Peyer's patch (tissue), 4 donors: ENCODE measurements around the gene WFDC1. TPM values are rescaled to one million over a fixed set of nuclear protein-coding genes. Genes with fewer than 3 reads are reported as not detected.
A peak's percentile ranks its signal among the peaks of the same experiment; 100 is the strongest.

Experiments
- DNase-seq, 3 donors: peaks; one replicate each; pipeline ENCODE4 v3.0.0-alpha.2; 2017 to 2019
- H3K27ac ChIP-seq, 4 donors: fragments of 200-600 bp; sonication (generic); one replicate each; pipeline ENCODE4 v1.5.1; 2016 to 2019
- H3K27me3 ChIP-seq, 2 donors: fragments of 200-600 bp; sonication (generic); one replicate each; pipeline ENCODE4 v1.5.1; 2019
- H3K36me3 ChIP-seq, 3 donors: fragments of 200-600 bp; sonication (generic); one replicate each; pipeline ENCODE4 v1.5.1; 2016 to 2019
- H3K4me1 ChIP-seq, 4 donors: fragments of 200-600 bp; sonication (generic); one replicate each; pipeline ENCODE4 v1.5.1; 2016 to 2019
- H3K4me3 ChIP-seq, 4 donors: fragments of 200-600 bp; sonication (generic); 1 replicate in 3 of 4; 2 replicates in 1 of 4; pipeline ENCODE4 v1.5.1; 2016 to 2019; ENCODE audit warnings: mild to moderate bottlenecking in 1 of 4
- H3K9me3 ChIP-seq, 4 donors: fragments of 200-600 bp; sonication (generic); one replicate each; pipeline ENCODE4 v1.5.1; 2016 to 2019; ENCODE audit warnings: mild to moderate bottlenecking in 1 of 4
- CTCF ChIP-seq, 6 experiments: fragments of 450-650 bp in 4 of 6; fragments of 200-600 bp in 2 of 6; sonication (generic) in 1 of 6; IDR thresholded peaks; one replicate each; pipeline ENCODE4 v1.5.1; 2017 to 2019; ENCODE audit warnings: antibody characterized with exemption in 6 of 6, mild to moderate bottlenecking in 3 of 6, moderate library complexity in 1 of 6
- POLR2A ChIP-seq, 2 donors: fragments of 450-650 bp; IDR thresholded peaks; one replicate each; pipeline ENCODE4 v1.5.1; 2017; ENCODE audit warnings: antibody characterized with exemption in 2 of 2, mild to moderate bottlenecking in 2 of 2, moderate library complexity in 2 of 2
- total RNA-seq, 4 donors: library from RNA; depleted of rRNA; stranded (reverse); fragments of >200 nt; gene quantifications; one replicate each; pipeline ENCODE4 v1.1.0, GENCODE V29; 2016

WFDC1 gene
- total RNA-seq, 4 donors from 2014 or later = 1.9 to 35.5 (median 10.1) TPM

GRCh38 chr16:84370723-84371552 is 76.3 kb downstream of the WFDC1 start:
- TF ChIP-seq POLR2A (IDR thresholded peaks at IDR 0.05) (no peak), CTCF (IDR thresholded peaks at IDR 0.05) (no peak)
- H3K4me3 ChIP-seq = no peak overlapping the region
- no peaks in the 10 kb centered on the region for H3K9me3 ChIP-seq
- no peak for DNase-seq
- peak overlapping the region in 3 of 4 donors; percentile 37 to 84 (median 51) for H3K27ac ChIP-seq
- H3K4me1 ChIP-seq = peaks cover 0 to 13% (median 0%) of the 10 kb centered on the region in 4 donors
- peaks cover 3 to 4% of the 10 kb centered on the region in 2 donors for H3K27me3 ChIP-seq
- H3K36me3 ChIP-seq = no peaks in the 10 kb centered on the region

GRCh38 chr16:84371553-84371865 is 76.8 kb downstream of the WFDC1 start:
- Histone ChIP-seq H3K4me1 (peaks cover 0 to 13% (median 0%) of the 10 kb centered on the region in 4 donors), H3K27ac (no peak overlapping the region), H3K36me3 (no peaks in the 10 kb centered on the region), H3K9me3 (no peaks in the 10 kb centered on the region), H3K4me3 (no peak overlapping the region), H3K27me3 (peaks cover 3 to 4% of the 10 kb centered on the region in 2 donors)
- no peak for DNase-seq
- TF ChIP-seq POLR2A (IDR thresholded peaks at IDR 0.05) (no peak), CTCF (IDR thresholded peaks at IDR 0.05) (no peak)

GRCh38 chr16:84373907-84374489 is 79.3 kb downstream of the WFDC1 start:
- TF ChIP-seq CTCF (IDR thresholded peaks at IDR 0.05) (no peak), POLR2A (IDR thresholded peaks at IDR 0.05) (no peak)
- H3K27me3 ChIP-seq = peaks cover 0 to 3% of the 10 kb centered on the region in 2 donors

GRCh38 chr16:84378099-84378498 is 83.4 kb downstream of the WFDC1 start:
- H3K4me3 ChIP-seq = no peak overlapping the region
- H3K27me3 ChIP-seq = no peaks in the 10 kb centered on the region
- H3K36me3 ChIP-seq = no peaks in the 10 kb centered on the region
- DNase-seq = peak in 1 of 3 donors; percentile 2
- H3K27ac ChIP-seq = no peak overlapping the region
- H3K9me3 ChIP-seq = no peaks in the 10 kb centered on the region
- no peaks in the 10 kb centered on the region for H3K4me1 ChIP-seq
- no peak for TF ChIP-seq POLR2A (IDR thresholded peaks at IDR 0.05)
- no peak for TF ChIP-seq CTCF (IDR thresholded peaks at IDR 0.05)

More at GRCh38 chr16:84373907-84374489, 79.3 kb downstream of the WFDC1 start:
- Histone ChIP-seq H3K4me1 (peaks cover 0 to 6% (median 0%) of the 10 kb centered on the region in 4 donors), H3K9me3 (no peaks in the 10 kb centered on the region), H3K4me3 (no peak overlapping the region), H3K27ac (no peak overlapping the region), H3K36me3 (no peaks in the 10 kb centered on the region)
- no peak for DNase-seq

- Histone ChIP-seq H3K27ac (no peak overlapping the region), H3K4me1 (no peaks in the 10 kb centered on the region)
- TF ChIP-seq POLR2A (IDR thresholded peaks at IDR 0.05) (no peak), CTCF (IDR thresholded peaks at IDR 0.05) (no peak)
These were observed 83.9 kb downstream of the WFDC1 start for GRCh38 chr16:84378567-84378966.

More at GRCh38 chr16:84378567-84378966, 83.9 kb downstream of the WFDC1 start:
- peak in 1 of 3 donors; percentile 15 for DNase-seq
- Histone ChIP-seq H3K4me3 (no peak overlapping the region), H3K36me3 (no peaks in the 10 kb centered on the region), H3K27me3 (no peaks in the 10 kb centered on the region), H3K9me3 (no peaks in the 10 kb centered on the region)
